Trophoblast cell (in vitro differentiated cells and primary cell): ENCODE results near the gene PREX1.
A peak's percentile ranks its signal among the peaks of the same experiment; 100 is the strongest.

Source experiments
- DNase-seq, 2 donors: peaks; one replicate each; pipeline ENCODE4 v3.0.0-alpha.2; 2016
- H2AFZ ChIP-seq: 2 replicates; pipeline ENCODE4 v1.6.1; 2013; ENCODE audit warnings: low read length, moderate library complexity, mild to moderate bottlenecking; ENCODE audit not compliant: insufficient read depth, poor library complexity
- H2AK5ac ChIP-seq: 2 replicates; pipeline ENCODE4 v1.6.1; 2013; ENCODE audit warnings: mild to moderate bottlenecking, low read length
- H2BK120ac ChIP-seq: 2 replicates; pipeline ENCODE4 v1.6.1; 2013; ENCODE audit warnings: low read length, mild to moderate bottlenecking, moderate library complexity; ENCODE audit not compliant: insufficient read depth, poor library complexity
- H2BK12ac ChIP-seq: 2 replicates; pipeline ENCODE4 v1.6.1; 2013; ENCODE audit warnings: mild to moderate bottlenecking, low read length, moderate library complexity
- H2BK5ac ChIP-seq: 2 replicates; pipeline ENCODE4 v1.6.1; 2013; ENCODE audit warnings: low read length, low read depth, moderate library complexity, mild to moderate bottlenecking; ENCODE audit not compliant: poor library complexity
- H3K14ac ChIP-seq: 2 replicates; pipeline ENCODE4 v1.6.1; 2013; ENCODE audit warnings: mild to moderate bottlenecking, low read length
- H3K18ac ChIP-seq: 2 replicates; pipeline ENCODE4 v1.6.1; 2013; ENCODE audit warnings: mild to moderate bottlenecking, low read length
- H3K23ac ChIP-seq: 2 replicates; pipeline ENCODE4 v1.6.1; 2013; ENCODE audit warnings: low read length
- H3K27ac ChIP-seq: 2 replicates; pipeline ENCODE4 v1.5.1; 2013; ENCODE audit warnings: low read depth, mild to moderate bottlenecking, inconsistent platforms, low read length, moderate library complexity
- H3K27me3 ChIP-seq: 2 replicates; pipeline ENCODE4 v1.6.1; 2013; ENCODE audit warnings: inconsistent platforms, mild to moderate bottlenecking, low read length, moderate library complexity; ENCODE audit not compliant: insufficient read depth
- H3K36me3 ChIP-seq, 2 experiments: 1 replicate in 1 of 2; 2 replicates in 1 of 2; pipeline ENCODE4 v1.6.1; 2013; ENCODE audit warnings: low read length in 2 of 2, mild to moderate bottlenecking in 2 of 2, moderate library complexity in 1 of 2; ENCODE audit not compliant: insufficient read depth in 2 of 2, control insufficient read depth in 1 of 2
- H3K4ac ChIP-seq: 2 replicates; pipeline ENCODE4 v1.6.1; 2013; ENCODE audit warnings: low read depth, mild to moderate bottlenecking, low read length, moderate library complexity
- H3K4me1 ChIP-seq, 2 experiments: 1 replicate in 1 of 2; 2 replicates in 1 of 2; pipeline ENCODE4 v1.6.1; 2013; ENCODE audit warnings: low read length in 2 of 2, mild to moderate bottlenecking in 2 of 2, moderate library complexity in 1 of 2; ENCODE audit not compliant: insufficient read depth in 2 of 2, control insufficient read depth in 1 of 2
- H3K4me2 ChIP-seq: 2 replicates; pipeline ENCODE4 v1.6.1; 2013; ENCODE audit warnings: inconsistent platforms, mild to moderate bottlenecking, low read length, moderate library complexity
- H3K4me3 ChIP-seq: 2 replicates; pipeline ENCODE4 v1.5.1; 2013; ENCODE audit warnings: mild to moderate bottlenecking, low read depth, low read length, inconsistent platforms
- H3K79me1 ChIP-seq: one replicate; pipeline ENCODE4 v1.6.1; 2013; ENCODE audit warnings: low read length
- H3K79me2 ChIP-seq: 2 replicates; pipeline ENCODE4 v1.6.1; 2013; ENCODE audit warnings: low read length, mild to moderate bottlenecking; ENCODE audit not compliant: control insufficient read depth, insufficient read depth, poor library complexity
- H3K9ac ChIP-seq: 2 replicates; pipeline ENCODE4 v1.6.1; 2013; ENCODE audit warnings: mild to moderate bottlenecking, low read length
- H3K9me3 ChIP-seq: 2 replicates; pipeline ENCODE4 v1.6.1; 2013; ENCODE audit warnings: low read depth, mild to moderate bottlenecking, control low read depth, inconsistent platforms, low read length; ENCODE audit not compliant: insufficient read depth
- H4K12ac ChIP-seq: 2 replicates; pipeline ENCODE4 v1.6.1; 2013; ENCODE audit warnings: low read depth, mild to moderate bottlenecking, low read length, moderate library complexity
- H4K8ac ChIP-seq: 2 replicates; pipeline ENCODE4 v1.6.1; 2013; ENCODE audit warnings: low read depth, mild to moderate bottlenecking, low read length, moderate library complexity
- H4K91ac ChIP-seq: one replicate; pipeline ENCODE4 v1.6.1; 2013; ENCODE audit warnings: low read depth, mild to moderate bottlenecking, low read length, moderate library complexity
- WGBS: extraction: QIAGEN DNeasy Blood & Tissue Kit; methylation state at CpG from one replicate; pipeline ENCODE4 v1.1.7; 2013; ENCODE audit warnings: missing lambda C conversion rate; ENCODE audit not compliant: insufficient read length, insufficient coverage; ENCODE audit errors: extremely low coverage; 5-methylcytosine and 5-hydroxymethylcytosine counted together

The PREX1 gene

DNA sequence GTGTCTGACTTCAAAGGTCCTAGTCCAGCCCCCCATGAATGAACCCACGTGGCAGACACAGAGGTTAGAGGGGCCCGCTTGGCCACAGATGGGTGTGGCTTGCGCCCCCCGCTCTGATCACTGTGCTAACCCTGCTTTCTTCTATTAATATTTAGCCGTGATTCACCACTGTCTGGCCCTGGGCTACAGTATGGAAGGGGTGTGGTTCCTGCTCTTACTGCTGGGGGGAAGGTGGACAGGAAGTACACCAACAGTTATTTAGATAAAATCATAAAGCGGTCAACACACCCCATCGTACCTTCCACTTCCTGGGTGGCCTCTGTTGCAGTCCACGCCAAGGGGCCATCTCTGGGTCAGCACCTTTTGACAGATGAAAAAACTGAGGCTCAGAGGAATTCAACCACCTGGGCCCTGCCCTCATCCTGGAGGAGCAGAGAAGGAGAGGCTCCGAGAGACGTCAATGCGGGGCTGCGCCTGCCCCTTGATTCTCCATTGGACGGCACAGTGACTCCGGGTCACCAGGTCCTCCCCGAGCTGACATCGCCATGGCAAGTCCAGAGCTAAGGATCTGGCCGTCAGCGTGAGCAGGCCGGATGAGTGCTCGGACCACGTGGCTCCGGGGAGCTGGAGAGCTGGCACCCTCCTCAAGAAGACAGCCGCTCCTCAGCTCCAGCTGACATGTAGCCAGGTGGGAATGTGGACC lies 206.3 kb downstream of the PREX1 start:
- H2BK120ac ChIP-seq: no peak overlapping the region
- no peaks in the 10 kb centered on the region for H3K9me3 ChIP-seq
- H3K4me2 ChIP-seq: no peak overlapping the region
- H3K4me3 ChIP-seq: no peak overlapping the region
- H3K4me1 ChIP-seq: peaks cover 3% of the 10 kb centered on the region in 2 experiments
- no peak overlapping the region for H2BK12ac ChIP-seq
- H3K79me2 ChIP-seq: peaks cover 2% of the 10 kb centered on the region
- no peaks in the 10 kb centered on the region for H3K27me3 ChIP-seq
- H3K27ac ChIP-seq: no peak overlapping the region
- WGBS: no CpG with 5 or more reads among the region's 23 CpGs
- no peak overlapping the region for H3K9ac ChIP-seq
- H3K14ac ChIP-seq: no peak overlapping the region
- H3K18ac ChIP-seq: no peak overlapping the region
- H2AK5ac ChIP-seq: no peak overlapping the region
- H4K8ac ChIP-seq: no peak overlapping the region
- H2AFZ ChIP-seq: no peak overlapping the region
- H3K23ac ChIP-seq: no peak overlapping the region
- H4K12ac ChIP-seq: no peak overlapping the region
- no peak overlapping the region for H4K91ac ChIP-seq
- H2BK5ac ChIP-seq: no peak overlapping the region
- peak; percentile 42 to 45 for DNase-seq
- peaks cover 6% of the 10 kb centered on the region for H3K79me1 ChIP-seq
- H3K4ac ChIP-seq: no peak overlapping the region
- no peaks in the 10 kb centered on the region for H3K36me3 ChIP-seq

DNA sequence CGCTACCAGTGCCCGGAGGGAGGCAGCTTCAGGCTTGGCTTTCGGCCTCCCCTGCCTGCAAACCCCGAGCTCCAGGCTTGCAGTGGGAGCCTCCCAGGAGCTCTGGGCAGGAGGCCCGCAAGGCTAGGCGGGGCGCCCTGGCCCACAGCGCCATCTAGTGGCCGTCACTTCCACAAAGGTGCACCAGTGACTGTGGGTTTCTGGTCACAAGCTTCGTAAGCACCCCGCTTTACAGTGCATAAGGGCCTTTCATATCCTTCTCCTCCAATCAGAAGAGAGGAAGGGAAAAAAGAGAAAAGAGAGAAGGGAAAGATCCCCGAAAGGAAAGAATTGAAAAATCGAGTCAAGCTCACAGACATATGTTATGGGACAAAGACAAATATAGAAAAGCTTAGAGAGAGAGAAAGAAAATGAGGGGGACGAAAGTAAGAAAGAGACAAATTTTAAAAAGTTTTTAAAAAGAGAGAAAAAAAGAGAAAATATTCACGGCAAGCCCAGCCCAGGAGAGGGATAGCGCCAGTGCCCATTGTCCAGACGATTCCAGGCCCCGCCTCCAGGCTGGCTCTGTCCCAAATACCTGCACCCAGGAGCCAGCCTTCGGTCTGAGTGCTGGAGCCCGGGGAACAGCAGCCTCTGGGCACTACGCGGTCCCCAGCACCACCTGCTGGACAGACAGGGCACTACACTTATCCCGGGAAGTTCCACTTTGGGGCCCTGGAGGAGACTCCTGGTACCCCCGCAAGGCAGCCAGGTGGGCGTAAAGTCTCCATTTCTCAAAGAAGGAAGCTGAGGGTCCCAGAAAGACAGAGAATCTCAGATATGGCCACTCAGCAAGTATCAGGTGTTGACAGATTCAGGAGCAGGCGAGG lies 207.1 kb downstream of the PREX1 start:
- Histone ChIP-seq H2AK5ac (peak overlapping the region; percentile 20), H2AFZ (peak overlapping the region; percentile 8), H3K4ac (no peak overlapping the region), H3K23ac (no peak overlapping the region), H3K79me1 (peaks cover 6% of the 10 kb centered on the region), H3K4me1 (peaks cover 3% of the 10 kb centered on the region in 2 experiments), H3K27me3 (no peaks in the 10 kb centered on the region), H3K14ac (peak overlapping the region; percentile 4), H3K36me3 (no peaks in the 10 kb centered on the region), H3K4me2 (peak overlapping the region; percentile 65), H3K9ac (no peak overlapping the region), H2BK5ac (peak overlapping the region; percentile 4), H4K8ac (peak overlapping the region; percentile 17), H3K27ac (no peak overlapping the region), H4K12ac (no peak overlapping the region), H4K91ac (peak overlapping the region; percentile 16), H3K9me3 (no peaks in the 10 kb centered on the region), H3K79me2 (peaks cover 2% of the 10 kb centered on the region), H3K18ac (no peak overlapping the region), H3K4me3 (no peak overlapping the region), H2BK120ac (peak overlapping the region; percentile 26), H2BK12ac (peak overlapping the region; percentile 4)
- DNase-seq: peak; percentile 87 to 92
- 100% methylated on average over 1 of the region's 26 CpGs for WGBS

DNA sequence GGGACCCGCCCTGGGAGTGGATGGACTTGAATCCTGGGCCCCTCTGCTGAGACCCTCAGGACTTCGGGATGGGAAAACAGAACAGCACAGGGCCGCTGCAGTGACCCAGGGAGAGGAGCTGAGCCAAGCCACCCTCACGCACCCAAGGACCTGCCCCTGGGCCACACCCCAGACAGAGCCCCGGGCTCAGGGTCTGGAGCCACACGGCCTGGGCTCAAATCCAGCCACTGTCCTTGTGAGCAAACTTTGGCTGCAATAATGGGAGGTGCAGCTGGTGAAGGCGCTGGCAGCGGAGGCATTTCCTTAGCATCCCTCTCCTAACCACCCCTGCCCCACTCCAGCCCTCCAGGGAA lies 207.7 kb downstream of the PREX1 start:
- H3K14ac ChIP-seq: peak overlapping the region; percentile 4
- peak overlapping the region; percentile 20 for H2AK5ac ChIP-seq
- peaks cover 6% of the 10 kb centered on the region for H3K79me1 ChIP-seq
- peak overlapping the region; percentile 4 for H2BK5ac ChIP-seq
- H2BK120ac ChIP-seq: peak overlapping the region; percentile 26
- H2BK12ac ChIP-seq: peak overlapping the region; percentile 4
- no peak overlapping the region for H3K9ac ChIP-seq
- H3K27ac ChIP-seq: no peak overlapping the region
- H3K4me1 ChIP-seq: peaks cover 3% of the 10 kb centered on the region in 2 experiments
- H4K12ac ChIP-seq: no peak overlapping the region
- no peak overlapping the region for H3K4me2 ChIP-seq
- H4K8ac ChIP-seq: peak overlapping the region; percentile 17
- H3K23ac ChIP-seq: no peak overlapping the region
- H4K91ac ChIP-seq: peak overlapping the region; percentile 16
- no peak for DNase-seq
- no peaks in the 10 kb centered on the region for H3K27me3 ChIP-seq
- peaks cover 2% of the 10 kb centered on the region for H3K79me2 ChIP-seq
- H3K36me3 ChIP-seq: no peaks in the 10 kb centered on the region
- no peak overlapping the region for H3K4me3 ChIP-seq
- no peak overlapping the region for H3K4ac ChIP-seq
- no peak overlapping the region for H3K18ac ChIP-seq
- peak overlapping the region; percentile 8 for H2AFZ ChIP-seq
- H3K9me3 ChIP-seq: no peaks in the 10 kb centered on the region
- WGBS: no CpG with 5 or more reads among the region's 8 CpGs

DNA sequence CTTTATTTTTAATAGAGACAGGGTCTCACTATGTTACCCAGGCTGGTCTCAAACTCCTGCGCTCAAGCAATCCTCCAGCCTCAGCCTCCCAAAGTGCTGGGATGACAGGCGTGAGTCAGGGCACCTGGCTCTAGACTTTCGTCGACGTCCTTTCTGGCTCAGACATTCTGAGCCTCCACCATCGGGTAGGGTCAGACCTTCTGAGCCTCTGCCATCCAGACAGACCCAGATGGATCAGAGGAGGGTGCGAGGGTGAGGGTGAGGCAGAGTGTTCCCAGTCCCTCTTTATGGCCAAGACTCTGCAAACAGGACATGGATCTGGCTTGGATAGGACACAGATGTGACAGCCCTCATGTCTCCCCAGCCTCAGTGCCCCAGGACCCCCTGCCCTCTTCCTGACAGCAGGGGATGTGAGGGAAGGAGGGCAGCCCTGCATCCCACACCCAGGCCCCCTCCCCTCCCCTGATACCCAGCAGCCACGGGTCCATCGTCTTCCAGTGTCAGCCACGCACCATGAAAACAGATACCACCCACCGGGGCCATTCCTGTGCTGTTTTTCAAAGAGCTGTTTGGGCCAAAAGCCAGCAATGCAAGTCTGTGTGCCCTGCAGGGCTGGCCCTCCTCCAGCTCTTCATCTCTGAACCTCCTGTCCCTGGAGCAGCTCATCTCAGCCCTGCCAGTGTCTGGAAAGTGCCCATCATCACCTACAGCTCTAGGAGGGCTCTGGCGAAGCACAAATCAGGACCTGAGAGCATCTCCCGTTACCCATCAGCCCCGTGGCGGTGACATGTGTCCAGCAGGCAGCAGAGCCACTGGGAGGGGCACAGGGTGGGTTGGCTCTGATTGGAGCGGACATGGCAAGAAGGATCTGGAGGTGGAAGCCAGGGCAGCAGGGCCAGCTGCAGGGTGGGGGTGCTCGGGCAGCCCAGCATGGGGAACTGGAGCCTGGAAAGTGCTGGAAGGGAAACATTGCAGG lies 208.4 kb downstream of the PREX1 start:
- peak overlapping the region; percentile 19 for H2BK12ac ChIP-seq
- peaks cover 2% of the 10 kb centered on the region for H3K79me2 ChIP-seq
- H3K14ac ChIP-seq: peak overlapping the region; percentile 4
- H3K18ac ChIP-seq: no peak overlapping the region
- no peaks in the 10 kb centered on the region for H3K9me3 ChIP-seq
- DNase-seq: no peak
- peak overlapping the region; percentile 65 for H4K91ac ChIP-seq
- no peak overlapping the region for H3K4me2 ChIP-seq
- H2BK120ac ChIP-seq: no peak overlapping the region
- H3K27me3 ChIP-seq: no peaks in the 10 kb centered on the region
- no CpG with 5 or more reads among the region's 17 CpGs for WGBS
- no peak overlapping the region for H3K9ac ChIP-seq
- no peak overlapping the region for H2BK5ac ChIP-seq
- H3K4me3 ChIP-seq: no peak overlapping the region
- no peak overlapping the region for H3K23ac ChIP-seq
- no peak overlapping the region for H3K4ac ChIP-seq
- H2AK5ac ChIP-seq: no peak overlapping the region
- no peak overlapping the region for H4K12ac ChIP-seq
- no peak overlapping the region for H4K8ac ChIP-seq
- H3K79me1 ChIP-seq: peaks cover 6% of the 10 kb centered on the region
- H3K36me3 ChIP-seq: no peaks in the 10 kb centered on the region
- H2AFZ ChIP-seq: no peak overlapping the region
- H3K27ac ChIP-seq: no peak overlapping the region
- peaks cover 8 to 9% of the 10 kb centered on the region in 2 experiments for H3K4me1 ChIP-seq
